IPS-18c (cell line): ENCODE measurements around the gene ANKRD22.

Experiments used
- H3K4me3 ChIP-seq: 2 replicates; pipeline ENCODE4 v1.7.0; 2013; ENCODE audit warnings: low read depth, mild to moderate bottlenecking, low read length, moderate library complexity; ENCODE audit not compliant: insufficient read depth
- H3K9me3 ChIP-seq: one replicate; pipeline ENCODE4 v1.6.1; 2013; ENCODE audit warnings: mild to moderate bottlenecking, low read length, moderate library complexity; ENCODE audit not compliant: control insufficient read depth, insufficient read depth

The ANKRD22 gene

GRCh38 chr10:88788924-88789323 is 62.7 kb downstream of the ANKRD22 start:
- Histone ChIP-seq H3K4me3 (no peak overlapping the region), H3K9me3 (no peaks in the 10 kb centered on the region)

- H3K9me3 ChIP-seq: no peaks in the 10 kb centered on the region
- no peak overlapping the region for H3K4me3 ChIP-seq
Observed at GRCh38 chr10:88787463-88787862, 64.2 kb downstream of the ANKRD22 start.

GRCh38 chr10:88786032-88786770 is 65.4 kb downstream of the ANKRD22 start:
- no peak overlapping the region for H3K4me3 ChIP-seq
- no peaks in the 10 kb centered on the region for H3K9me3 ChIP-seq

GRCh38 chr10:88783724-88784123 is 67.9 kb downstream of the ANKRD22 start:
- Histone ChIP-seq H3K9me3 (no peaks in the 10 kb centered on the region), H3K4me3 (no peak overlapping the region)

- Histone ChIP-seq H3K9me3 (no peaks in the 10 kb centered on the region), H3K4me3 (no peak overlapping the region)
Observed at GRCh38 chr10:88782222-88782621, 69.4 kb downstream of the ANKRD22 start.

- Histone ChIP-seq H3K4me3 (no peak overlapping the region), H3K9me3 (no peaks in the 10 kb centered on the region)
Observed at GRCh38 chr10:88781206-88781605, 70.4 kb downstream of the ANKRD22 start.
